DND-41 (cell line): ENCODE data around the gene HLCS.

ENCODE experiments used
- ATAC-seq: fragments of 200-7000 bp; cut with Tn5 transposase; 3 replicates; pipeline ENCODE4 v1.9.1; 2021; ENCODE audit warnings: low read depth; ENCODE audit not compliant: insufficient read depth
- DNase-seq: peaks from one replicate; pipeline ENCODE4 v3.0.0-alpha.2; 2020
- H2AFZ ChIP-seq: 2 replicates; pipeline ENCODE4 v1.6.0; 2012; ENCODE audit warnings: low read depth, low read length
- H3K27ac ChIP-seq: 2 replicates; pipeline ENCODE4 v1.5.1; 2012; ENCODE audit warnings: low read length, inconsistent platforms
- H3K27me3 ChIP-seq: fragments of 200-600 bp; sonication (generic); 2 replicates; pipeline ENCODE4 v1.6.0; 2012; ENCODE audit warnings: low read length, mild to moderate bottlenecking, inconsistent platforms; ENCODE audit not compliant: insufficient read depth, poor library complexity
- H3K36me3 ChIP-seq: 2 replicates; pipeline ENCODE4 v1.5.1; 2012; ENCODE audit warnings: low read length, inconsistent platforms; ENCODE audit not compliant: insufficient read depth
- H3K4me1 ChIP-seq: 2 replicates; pipeline ENCODE4 v1.5.1; 2012; ENCODE audit warnings: mild to moderate bottlenecking, low read length; ENCODE audit not compliant: insufficient read depth
- H3K4me2 ChIP-seq: 2 replicates; pipeline ENCODE4 v1.6.0; 2012; ENCODE audit warnings: mild to moderate bottlenecking, moderate library complexity, low read length, inconsistent platforms; ENCODE audit not compliant: insufficient read depth
- H3K4me3 ChIP-seq, 2 experiments: fragments of 200-600 bp in 1 of 2; shearing (Covaris generic) in 1 of 2; 2 replicates each; pipeline ENCODE4 v1.5.1; 2012 to 2016; ENCODE audit warnings: inconsistent platforms in 2 of 2, low read length in 2 of 2, mild to moderate bottlenecking in 2 of 2, low read depth in 1 of 2, moderate library complexity in 1 of 2
- H3K79me2 ChIP-seq: 2 replicates; pipeline ENCODE4 v1.6.0; 2012; ENCODE audit warnings: low read length, inconsistent platforms; ENCODE audit not compliant: insufficient read depth
- H3K9ac ChIP-seq: 2 replicates; pipeline ENCODE4 v1.6.0; 2012; ENCODE audit warnings: low read depth, mild to moderate bottlenecking, inconsistent platforms, low read length, moderate library complexity
- H3K9me3 ChIP-seq: 2 replicates; pipeline ENCODE4 v1.5.1; 2012; ENCODE audit warnings: low read length, moderate library complexity, mild to moderate bottlenecking, inconsistent platforms; ENCODE audit not compliant: insufficient read depth, severe bottlenecking
- H4K20me1 ChIP-seq: 2 replicates; pipeline ENCODE4 v1.6.0; 2012; ENCODE audit warnings: low read length; ENCODE audit not compliant: insufficient read depth
- CTCF ChIP-seq: IDR thresholded peaks from 2 replicates; pipeline ENCODE4 v1.5.1; 2012; ENCODE audit warnings: borderline replicate concordance, low read length, moderate library complexity, mild to moderate bottlenecking; ENCODE audit not compliant: poor library complexity, severe bottlenecking; ENCODE audit errors: extremely low read depth
- EZH2 ChIP-seq: IDR thresholded peaks from 3 replicates; pipeline ENCODE4 v1.6.1; 2012; ENCODE audit warnings: borderline replicate concordance, low read depth, mild to moderate bottlenecking, moderate library complexity, low read length, inconsistent platforms; ENCODE audit not compliant: severe bottlenecking

HLCS gene

GRCh38 chr21:36994501-36995158 lies 28.2 kb upstream of the HLCS start:
- ATAC-seq (no peak), DNase-seq (no peak)
- no peak overlapping the region for H3K4me2 ChIP-seq
- no peaks in the 10 kb centered on the region for H3K9me3 ChIP-seq
- no peak overlapping the region for H3K4me3 ChIP-seq
- TF ChIP-seq EZH2 (no peak), CTCF (no peak)
- H3K27ac ChIP-seq, result no peak overlapping the region
- H3K9ac ChIP-seq, result no peak overlapping the region
- H3K4me1 ChIP-seq, result peaks cover 9% of the 10 kb centered on the region
- no peaks in the 10 kb centered on the region for H3K36me3 ChIP-seq
- no peaks in the 10 kb centered on the region for H4K20me1 ChIP-seq
- no peaks in the 10 kb centered on the region for H3K27me3 ChIP-seq
- H2AFZ ChIP-seq, result no peak overlapping the region
- H3K79me2 ChIP-seq, result no peaks in the 10 kb centered on the region; the same call in 1 of the 2 replicates

- no peak for TF ChIP-seq EZH2
- no peak for TF ChIP-seq CTCF
- Histone ChIP-seq H3K4me1 (peaks cover 17% of the 10 kb centered on the region), H3K27me3 (no peaks in the 10 kb centered on the region), H3K4me2 (no peak overlapping the region), H3K9me3 (no peaks in the 10 kb centered on the region), H3K9ac (no peak overlapping the region), H3K36me3 (no peaks in the 10 kb centered on the region), H3K79me2 (no peaks in the 10 kb centered on the region; the same call in 1 of the 2 replicates), H3K4me3 (no peak overlapping the region), H2AFZ (no peak overlapping the region), H4K20me1 (no peaks in the 10 kb centered on the region), H3K27ac (no peak overlapping the region)
- no peak for DNase-seq
- no peak for ATAC-seq
These were observed 26.2 kb upstream of the HLCS start for GRCh38 chr21:36992671-36993070.

- Histone ChIP-seq H3K4me3 (peak overlapping the region; percentile 45 to 66; a peak in 3 of 4 replicates), H3K27ac (peak overlapping the region; percentile 86), H2AFZ (peak overlapping the region; percentile 100), H3K27me3 (no peaks in the 10 kb centered on the region), H4K20me1 (no peaks in the 10 kb centered on the region), H3K36me3 (no peaks in the 10 kb centered on the region), H3K9ac (peak overlapping the region; percentile 82), H3K4me1 (peaks cover 17% of the 10 kb centered on the region), H3K9me3 (no peaks in the 10 kb centered on the region), H3K4me2 (peak overlapping the region; percentile 92), H3K79me2 (no peaks in the 10 kb centered on the region; the same call in 1 of the 2 replicates)
- TF ChIP-seq CTCF (no peak), EZH2 (no peak)
- DNase-seq, result no peak
- ATAC-seq, result no peak; the same call in 2 of the 3 replicates
These were observed 24.2 kb upstream of the HLCS start for GRCh38 chr21:36990508-36991205.
